HL-60 (cell line): ENCODE measurements around the gene EFNA5.

Experiments used
- DNase-seq, 2 experiments: peaks; one replicate each; pipeline ENCODE4 v3.0.0-alpha.2; 2010 to 2020; ENCODE audit warnings: low read depth in 1 of 2, low spot score in 1 of 2
- H3K27ac ChIP-seq: fragments of 250-450 bp; sonication (Bioruptor Pico); replicated peaks from 2 replicates; pipeline ENCODE4 v1.5.1; 2020; ENCODE audit warnings: mild to moderate bottlenecking, moderate library complexity
- H3K27me3 ChIP-seq: fragments of 250-450 bp; sonication (Bioruptor Pico); 2 replicates; pipeline ENCODE4 v1.5.1; 2021; ENCODE audit warnings: mild to moderate bottlenecking, moderate library complexity; ENCODE audit not compliant: insufficient read depth, poor library complexity, severe bottlenecking
- H3K4me3 ChIP-seq: replicated peaks from 2 replicates; pipeline ENCODE4 v1.5.1; 2011; ENCODE audit warnings: mild to moderate bottlenecking, control low read depth, low read length; ENCODE audit not compliant: insufficient read depth
- GABPA ChIP-seq: IDR thresholded peaks from 2 replicates; pipeline ENCODE4 v1.6.1; 2012; ENCODE audit warnings: low read depth
- POLR2AphosphoS5 ChIP-seq: IDR thresholded peaks from 2 replicates; pipeline ENCODE4 v1.6.1; 2012; ENCODE audit warnings: low read depth
- SPI1 ChIP-seq: IDR thresholded peaks from 2 replicates; pipeline ENCODE4 v1.6.1; 2012; ENCODE audit warnings: low read depth, mild to moderate bottlenecking, borderline replicate concordance
- TF ChIP-seq, protein P1 (sequence below): IDR thresholded peaks from 2 replicates; pipeline ENCODE4 v1.6.1; 2012; ENCODE audit warnings: low read depth; ENCODE audit not compliant: insufficient replicate concordance
- TF ChIP-seq, protein P2 (sequence below): IDR thresholded peaks from one replicate; pipeline ENCODE4 v1.5.1; 2011; ENCODE audit warnings: low read length, control low read depth, inconsistent platforms; ENCODE audit not compliant: insufficient read depth

The EFNA5 gene

DNA sequence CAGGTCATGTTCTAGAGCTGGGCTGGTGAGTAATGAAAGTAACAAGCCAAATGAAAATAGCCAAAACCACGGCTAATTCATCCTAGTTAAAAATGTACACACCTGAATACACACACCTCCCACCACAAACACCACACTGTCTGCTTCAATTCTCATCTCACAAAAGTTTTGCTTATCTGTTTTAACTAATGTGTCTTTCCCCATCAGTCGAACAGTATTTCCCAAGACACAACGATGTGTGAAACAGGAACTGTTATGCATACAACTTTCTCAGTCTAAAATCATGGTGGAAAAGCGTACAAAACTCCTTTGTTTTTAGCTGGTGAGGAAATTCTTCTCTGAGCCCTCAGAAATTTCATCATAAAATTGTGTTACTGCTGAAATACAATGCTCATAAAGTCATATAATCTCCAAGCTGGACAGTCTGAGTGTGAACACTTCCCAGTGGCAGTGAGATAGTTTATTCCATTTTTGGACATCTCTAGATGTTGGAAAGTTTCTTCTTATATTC, 242.4 kb downstream of the EFNA5 start:
- H3K27ac ChIP-seq = no peak overlapping the region
- H3K4me3 ChIP-seq = no peak overlapping the region

DNA sequence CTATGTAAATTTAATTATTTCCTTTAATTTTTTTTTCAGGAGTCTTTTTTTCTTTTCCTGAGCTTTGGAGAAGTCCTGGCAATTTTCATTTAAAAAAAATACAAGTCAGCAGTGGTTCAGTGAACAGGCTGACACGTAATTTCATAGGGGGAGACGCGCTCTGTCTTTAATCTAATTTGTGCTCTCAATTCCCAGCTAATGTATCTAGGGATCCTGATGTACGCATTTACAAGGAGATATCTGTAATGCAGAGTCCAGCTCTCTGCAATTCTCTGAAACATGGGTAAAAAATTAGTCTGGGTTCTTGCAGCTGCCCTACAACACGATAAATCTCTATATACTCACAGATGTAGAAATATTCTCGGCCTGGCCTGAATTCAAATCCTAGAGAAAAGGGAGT, 243.9 kb downstream of the EFNA5 start:
- Histone ChIP-seq H3K27me3 (no peaks in the 10 kb centered on the region), H3K27ac (no peak overlapping the region), H3K4me3 (no peak overlapping the region)
- DNase-seq = no peak
- no peak for TF ChIP-seq POLR2AphosphoS5
- no peak for TF ChIP-seq GABPA
- TF ChIP-seq SPI1 = no peak
- TF ChIP-seq, protein P1, sequence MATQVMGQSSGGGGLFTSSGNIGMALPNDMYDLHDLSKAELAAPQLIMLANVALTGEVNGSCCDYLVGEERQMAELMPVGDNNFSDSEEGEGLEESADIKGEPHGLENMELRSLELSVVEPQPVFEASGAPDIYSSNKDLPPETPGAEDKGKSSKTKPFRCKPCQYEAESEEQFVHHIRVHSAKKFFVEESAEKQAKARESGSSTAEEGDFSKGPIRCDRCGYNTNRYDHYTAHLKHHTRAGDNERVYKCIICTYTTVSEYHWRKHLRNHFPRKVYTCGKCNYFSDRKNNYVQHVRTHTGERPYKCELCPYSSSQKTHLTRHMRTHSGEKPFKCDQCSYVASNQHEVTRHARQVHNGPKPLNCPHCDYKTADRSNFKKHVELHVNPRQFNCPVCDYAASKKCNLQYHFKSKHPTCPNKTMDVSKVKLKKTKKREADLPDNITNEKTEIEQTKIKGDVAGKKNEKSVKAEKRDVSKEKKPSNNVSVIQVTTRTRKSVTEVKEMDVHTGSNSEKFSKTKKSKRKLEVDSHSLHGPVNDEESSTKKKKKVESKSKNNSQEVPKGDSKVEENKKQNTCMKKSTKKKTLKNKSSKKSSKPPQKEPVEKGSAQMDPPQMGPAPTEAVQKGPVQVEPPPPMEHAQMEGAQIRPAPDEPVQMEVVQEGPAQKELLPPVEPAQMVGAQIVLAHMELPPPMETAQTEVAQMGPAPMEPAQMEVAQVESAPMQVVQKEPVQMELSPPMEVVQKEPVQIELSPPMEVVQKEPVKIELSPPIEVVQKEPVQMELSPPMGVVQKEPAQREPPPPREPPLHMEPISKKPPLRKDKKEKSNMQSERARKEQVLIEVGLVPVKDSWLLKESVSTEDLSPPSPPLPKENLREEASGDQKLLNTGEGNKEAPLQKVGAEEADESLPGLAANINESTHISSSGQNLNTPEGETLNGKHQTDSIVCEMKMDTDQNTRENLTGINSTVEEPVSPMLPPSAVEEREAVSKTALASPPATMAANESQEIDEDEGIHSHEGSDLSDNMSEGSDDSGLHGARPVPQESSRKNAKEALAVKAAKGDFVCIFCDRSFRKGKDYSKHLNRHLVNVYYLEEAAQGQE = no peak
- TF ChIP-seq, protein P2, sequence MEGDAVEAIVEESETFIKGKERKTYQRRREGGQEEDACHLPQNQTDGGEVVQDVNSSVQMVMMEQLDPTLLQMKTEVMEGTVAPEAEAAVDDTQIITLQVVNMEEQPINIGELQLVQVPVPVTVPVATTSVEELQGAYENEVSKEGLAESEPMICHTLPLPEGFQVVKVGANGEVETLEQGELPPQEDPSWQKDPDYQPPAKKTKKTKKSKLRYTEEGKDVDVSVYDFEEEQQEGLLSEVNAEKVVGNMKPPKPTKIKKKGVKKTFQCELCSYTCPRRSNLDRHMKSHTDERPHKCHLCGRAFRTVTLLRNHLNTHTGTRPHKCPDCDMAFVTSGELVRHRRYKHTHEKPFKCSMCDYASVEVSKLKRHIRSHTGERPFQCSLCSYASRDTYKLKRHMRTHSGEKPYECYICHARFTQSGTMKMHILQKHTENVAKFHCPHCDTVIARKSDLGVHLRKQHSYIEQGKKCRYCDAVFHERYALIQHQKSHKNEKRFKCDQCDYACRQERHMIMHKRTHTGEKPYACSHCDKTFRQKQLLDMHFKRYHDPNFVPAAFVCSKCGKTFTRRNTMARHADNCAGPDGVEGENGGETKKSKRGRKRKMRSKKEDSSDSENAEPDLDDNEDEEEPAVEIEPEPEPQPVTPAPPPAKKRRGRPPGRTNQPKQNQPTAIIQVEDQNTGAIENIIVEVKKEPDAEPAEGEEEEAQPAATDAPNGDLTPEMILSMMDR = no peak

More for the DNA sequence above, 242.4 kb downstream of the EFNA5 start:
- peak in 1 of 2 experiments; percentile 16 for DNase-seq
- no peaks in the 10 kb centered on the region for H3K27me3 ChIP-seq
- peak; percentile 38; the same call in 1 of the 2 replicates for TF ChIP-seq SPI1
- TF ChIP-seq, protein P1 = no peak

DNA sequence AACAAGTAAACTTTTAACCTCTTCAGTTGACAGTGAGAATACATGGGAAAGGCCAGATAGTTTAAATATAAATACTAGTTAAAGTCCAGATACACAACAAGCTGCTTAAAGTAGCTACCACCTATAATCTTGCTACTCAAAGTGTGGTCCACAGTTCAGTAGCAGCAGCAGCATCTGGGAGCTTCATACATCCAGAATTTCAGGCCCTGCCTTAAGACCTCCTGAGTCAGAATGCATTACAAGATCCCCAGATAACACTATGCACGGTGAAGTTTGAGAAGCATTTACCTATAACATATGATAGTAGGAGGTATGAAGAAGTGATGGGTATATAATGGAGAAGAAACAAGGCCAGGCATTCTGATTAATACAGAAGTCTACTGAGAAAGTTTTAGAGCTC, 244.5 kb downstream of the EFNA5 start:
- TF ChIP-seq, protein P1 = no peak
- TF ChIP-seq SPI1 = no peak
- TF ChIP-seq GABPA = no peak
- TF ChIP-seq POLR2AphosphoS5 = no peak
- TF ChIP-seq, protein P2 = no peak
- Histone ChIP-seq H3K27ac (no peak overlapping the region), H3K27me3 (no peaks in the 10 kb centered on the region), H3K4me3 (no peak overlapping the region)
- no peak for DNase-seq

DNA sequence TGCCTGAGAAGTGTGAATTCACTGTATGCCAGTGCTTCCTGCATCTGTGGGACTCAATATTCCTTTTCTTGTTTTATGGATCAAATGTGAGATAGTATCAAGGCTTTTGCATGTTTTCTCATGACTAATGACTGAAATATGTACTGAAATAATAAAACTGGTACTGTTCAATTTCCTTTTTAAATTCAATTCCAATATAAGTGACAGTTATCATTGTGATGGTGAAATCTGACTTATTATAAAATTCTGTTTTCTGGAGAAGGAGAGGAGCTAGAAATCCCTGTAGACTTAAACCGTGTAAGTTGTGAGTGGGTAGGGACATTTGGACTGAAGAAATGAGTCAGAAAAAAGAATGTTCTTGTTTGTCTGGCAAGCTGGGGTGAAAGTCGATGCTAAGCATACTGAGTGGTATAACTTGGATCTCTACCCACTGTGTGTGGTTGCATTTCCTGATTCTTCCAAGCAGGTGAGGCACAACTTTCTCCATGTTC, 245.2 kb downstream of the EFNA5 start:
- no peak overlapping the region for H3K4me3 ChIP-seq
- no peak overlapping the region for H3K27ac ChIP-seq
- no peak for DNase-seq

More for the DNA sequence above, 245.2 kb downstream of the EFNA5 start:
- TF ChIP-seq, protein P1 = no peak
- TF ChIP-seq GABPA (no peak), POLR2AphosphoS5 (no peak), SPI1 (no peak)
- TF ChIP-seq, protein P2 = no peak
- no peaks in the 10 kb centered on the region for H3K27me3 ChIP-seq
